DMS 273 treated with DMSO at 0.1 percent for 48 hours (cell line): ENCODE data around the gene KCNC4.

Source experiments
- DNase-seq: peaks from one replicate; lab custom pipeline; 2025; lab: John Stamatoyannopoulos, UW

The KCNC4 gene

DNA sequence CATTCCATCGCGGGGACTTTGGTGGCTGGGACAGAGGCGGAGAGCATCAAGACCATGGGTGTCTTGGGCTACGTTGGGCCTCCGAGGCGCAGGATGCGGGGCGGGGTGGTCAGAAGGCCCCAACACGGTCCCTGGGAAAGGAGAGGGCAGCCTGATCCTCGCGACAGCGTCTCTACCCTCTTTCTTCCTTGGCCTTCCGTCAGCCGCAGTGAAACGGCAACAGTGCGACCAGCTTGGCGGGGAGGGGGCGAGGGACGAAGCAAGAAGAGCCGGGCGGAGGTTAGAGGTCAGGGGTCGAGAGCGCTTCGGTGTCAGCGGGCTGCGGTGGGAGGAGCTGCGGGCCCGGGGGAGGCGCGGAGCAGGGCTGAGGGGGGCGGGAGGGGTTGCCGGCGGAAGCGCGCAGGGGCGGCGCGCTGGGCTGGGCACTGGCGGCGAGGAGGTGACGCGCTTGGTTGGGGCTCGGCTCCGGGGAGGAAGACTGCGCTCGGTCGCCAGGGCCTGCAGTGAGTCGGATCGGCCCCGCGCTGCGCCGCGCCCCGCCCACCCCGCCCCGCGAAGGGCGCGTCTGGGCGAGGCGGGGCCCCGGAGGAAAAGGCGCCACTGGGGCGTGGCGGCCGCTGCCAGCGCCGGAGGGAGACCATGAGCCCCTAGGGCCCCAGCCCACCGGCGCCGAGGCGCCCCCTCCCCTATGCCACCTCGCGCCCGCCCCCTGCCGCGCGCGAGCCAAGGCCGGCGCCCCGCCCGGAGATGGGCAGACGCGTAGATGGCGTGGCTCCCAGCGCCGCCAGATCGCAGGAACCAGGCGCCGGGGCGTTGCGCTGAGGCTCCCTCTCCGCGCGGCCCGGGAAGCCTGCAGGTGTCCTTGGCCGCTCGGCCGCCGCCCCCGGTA lies at the start of gene KCNC4:
KCNC4 (plus strand) TSS at position 600 of the 889 bp plus-strand sequence. CDS start 1,186 bp downstream, outside the sequence.
- DNase-seq, result peak; percentile 61

GRCh38 chr1:110160538-110161100 lies 49.5 kb upstream of the KCNC4 start:
- no peak for DNase-seq

GRCh38 chr1:110161165-110161564 lies 48.9 kb upstream of the KCNC4 start:
- DNase-seq, result no peak

GRCh38 chr1:110161849-110162248 lies 48.3 kb upstream of the KCNC4 start:
- DNase-seq, result no peak

GRCh38 chr1:110163591-110163990 lies 46.5 kb upstream of the KCNC4 start:
- DNase-seq, result no peak

DNA sequence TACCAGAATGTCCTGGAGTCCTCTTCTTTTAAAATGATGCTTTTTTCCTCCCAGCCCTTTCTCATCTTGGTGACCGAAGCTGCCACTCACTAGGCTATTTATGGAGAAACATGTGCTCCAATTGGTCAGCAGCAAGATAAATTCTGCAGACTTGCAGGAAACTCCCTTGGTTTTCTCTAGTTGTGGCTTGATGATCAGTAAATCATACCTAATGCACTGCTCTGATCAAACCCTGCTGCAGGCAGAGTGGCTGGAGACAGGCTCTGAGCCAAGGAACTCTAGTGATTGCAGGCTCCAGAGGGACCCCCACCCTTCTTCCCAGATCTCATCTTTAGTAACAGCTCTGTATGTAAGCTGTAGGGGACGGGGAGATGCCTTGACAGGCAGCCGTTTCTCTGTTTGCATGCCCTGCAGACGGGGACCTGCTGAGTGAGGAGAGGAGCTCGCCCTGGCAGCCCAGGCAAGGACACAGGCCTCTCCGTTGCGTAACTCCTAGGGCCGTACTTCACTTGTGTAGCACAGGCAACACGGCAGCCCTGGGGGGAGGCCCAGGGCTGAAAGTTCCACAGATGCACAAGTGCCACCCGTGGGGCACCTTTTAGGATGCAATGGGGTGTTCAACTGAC lies 45.3 kb upstream of the KCNC4 start:
- DNase-seq, result no peak

DNA sequence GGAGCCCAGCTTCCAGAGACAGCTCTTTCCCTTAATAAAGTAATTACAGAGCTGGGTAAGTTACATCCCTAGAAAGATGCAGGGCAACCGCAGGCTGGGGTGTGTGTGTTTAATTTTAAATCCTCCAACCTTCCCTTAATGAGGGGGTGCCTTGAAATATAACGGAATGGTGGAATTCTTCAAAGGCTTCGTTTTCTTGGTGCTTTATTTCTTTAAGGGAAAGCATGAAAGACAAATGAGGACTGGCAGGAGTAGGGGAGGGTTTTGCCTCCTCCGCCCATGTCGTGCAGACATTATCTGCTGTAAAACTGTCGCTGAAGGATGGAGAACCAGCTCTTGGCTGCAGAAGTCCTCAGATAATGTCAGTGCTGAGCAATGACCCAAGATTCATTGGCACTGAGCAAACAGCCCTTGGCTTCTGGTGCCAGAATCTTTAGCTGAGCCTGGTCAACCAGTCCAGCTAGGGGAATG lies 44.3 kb upstream of the KCNC4 start:
- no peak for DNase-seq

- DNase-seq, result no peak
Measured at GRCh38 chr1:110166861-110167260, 43.3 kb upstream of the KCNC4 start.

- peak; percentile 92 for DNase-seq
Measured at GRCh38 chr1:110170766-110171733, 39.1 kb upstream of the KCNC4 start.

DNA sequence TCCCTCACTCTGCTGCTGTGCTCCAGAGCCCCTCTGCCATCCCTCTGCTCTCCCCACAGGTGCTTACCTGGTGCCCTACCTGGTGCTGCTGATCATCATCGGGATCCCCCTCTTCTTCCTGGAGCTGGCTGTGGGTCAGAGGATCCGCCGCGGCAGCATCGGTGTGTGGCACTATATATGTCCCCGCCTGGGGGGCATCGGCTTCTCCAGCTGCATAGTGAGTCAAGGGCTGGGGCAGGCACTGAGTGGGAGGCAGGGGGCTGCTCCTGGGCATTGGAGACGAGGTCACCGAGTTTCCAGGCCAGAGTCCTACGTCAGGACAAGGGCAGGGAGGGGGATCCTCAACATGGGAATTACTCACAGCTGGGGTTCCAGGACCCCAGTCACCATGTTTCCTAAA lies 38.1 kb upstream of the KCNC4 start:
- no peak for DNase-seq

DNA sequence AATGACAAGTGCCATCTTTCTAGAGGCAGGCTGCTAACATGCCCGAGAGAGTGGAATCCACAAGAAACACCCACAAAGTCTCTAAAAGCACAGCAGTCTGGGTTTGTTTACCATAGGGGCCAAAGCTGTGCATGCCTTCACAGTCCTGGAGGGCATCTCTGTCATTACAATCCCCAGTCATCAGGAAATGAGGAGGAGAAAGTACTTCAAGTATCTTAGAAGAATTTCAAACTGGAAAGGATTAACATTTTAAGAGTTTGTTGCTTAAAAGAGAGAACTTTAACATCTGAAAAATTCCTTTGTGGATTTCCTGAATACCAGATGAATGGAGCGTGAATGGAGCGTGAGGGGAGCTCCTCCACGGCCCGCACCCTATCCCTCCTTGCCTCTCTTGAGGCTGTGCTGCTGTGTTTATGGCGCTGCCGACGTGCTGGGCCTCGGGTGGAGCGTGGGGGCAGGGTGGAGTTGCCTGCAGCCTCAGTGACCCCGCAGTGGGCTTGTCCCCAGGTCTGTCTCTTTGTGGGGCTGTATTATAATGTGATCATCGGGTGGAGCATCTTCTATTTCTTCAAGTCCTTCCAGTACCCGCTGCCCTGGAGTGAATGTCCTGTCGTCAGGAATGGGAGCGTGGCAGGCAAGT lies 36.5 kb upstream of the KCNC4 start:
- DNase-seq, result no peak

- no peak for DNase-seq
Measured at GRCh38 chr1:110174961-110175360, 35.2 kb upstream of the KCNC4 start.

DNA sequence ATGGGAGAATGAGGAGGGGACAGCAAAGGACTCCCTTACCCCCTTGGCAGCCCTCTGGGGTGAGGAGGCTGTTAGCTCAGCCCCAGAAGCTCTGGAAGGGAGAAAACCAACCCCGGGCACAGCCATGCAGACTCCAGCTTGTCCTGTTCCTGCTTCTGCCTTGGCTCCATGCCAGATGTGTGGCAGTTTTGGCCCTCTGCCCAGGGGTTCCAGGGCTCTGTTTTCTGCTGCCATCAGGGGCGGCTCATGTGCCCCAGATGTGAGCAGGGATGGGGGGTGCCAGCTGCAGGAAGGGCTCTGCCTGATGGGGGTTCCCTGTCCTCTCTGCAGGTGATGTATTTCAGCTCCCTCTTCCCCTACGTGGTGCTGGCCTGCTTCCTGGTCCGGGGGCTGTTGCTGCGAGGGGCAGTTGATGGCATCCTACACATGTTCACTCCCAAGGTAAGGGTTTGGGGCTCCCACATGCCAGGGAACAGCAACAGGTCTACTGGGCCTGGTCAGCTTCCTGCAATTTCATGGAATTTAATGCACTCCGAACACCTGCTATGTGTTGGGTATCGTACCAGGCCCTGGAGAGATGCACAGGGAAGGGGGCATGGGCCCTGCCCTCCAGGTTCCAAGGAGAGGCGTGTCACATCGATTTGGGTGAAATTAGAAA lies 33.7 kb upstream of the KCNC4 start:
- DNase-seq, result peak; percentile 38

GRCh38 chr1:110177775-110178174 lies 32.3 kb upstream of the KCNC4 start:
- DNase-seq, result no peak

DNA sequence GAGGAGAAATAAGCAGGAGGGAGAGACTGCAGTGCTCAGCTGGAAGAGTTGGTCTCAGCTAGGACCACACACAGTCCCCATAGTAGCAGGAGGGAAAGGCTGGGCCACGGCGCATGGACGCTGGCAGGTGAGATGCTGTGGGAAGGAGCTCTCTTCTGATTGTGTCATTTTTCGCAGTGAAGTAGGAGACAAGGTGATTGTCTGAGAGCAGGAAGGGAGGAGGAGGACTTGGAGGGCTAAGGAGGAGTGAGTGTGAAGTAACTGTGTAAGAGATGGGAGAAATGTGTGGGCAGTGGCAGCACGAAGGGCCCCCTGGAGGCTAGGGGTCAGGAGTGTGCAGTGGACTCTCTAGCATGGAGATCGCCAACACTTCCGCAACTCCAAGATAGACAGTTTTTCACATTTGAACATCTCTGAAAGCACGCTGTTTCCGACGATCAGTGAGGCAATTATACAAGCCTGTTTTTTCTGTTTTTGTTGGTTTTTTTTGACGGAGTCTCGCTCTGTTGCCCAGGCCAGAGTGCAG lies 26.4 kb upstream of the KCNC4 start:
- no peak for DNase-seq

DNA sequence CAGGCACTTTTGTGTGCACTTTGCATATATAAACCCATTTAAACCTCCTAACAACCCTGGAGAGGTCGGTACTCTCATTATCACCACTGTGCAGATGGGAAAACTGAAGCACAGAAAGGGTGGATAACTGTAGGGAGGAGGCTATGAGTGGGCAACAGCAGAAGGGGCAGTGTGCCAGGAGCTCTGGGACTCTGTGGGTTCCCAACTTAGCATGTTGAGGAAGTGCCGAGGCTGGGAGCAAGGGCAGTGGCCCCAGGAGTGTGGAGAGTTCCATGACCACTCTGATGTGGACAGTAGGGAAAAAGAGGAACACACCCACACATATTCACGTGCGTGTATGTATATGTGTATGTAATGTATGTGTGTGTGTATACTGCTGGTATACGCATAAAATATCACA lies 25.7 kb upstream of the KCNC4 start:
- DNase-seq, result no peak

DNA sequence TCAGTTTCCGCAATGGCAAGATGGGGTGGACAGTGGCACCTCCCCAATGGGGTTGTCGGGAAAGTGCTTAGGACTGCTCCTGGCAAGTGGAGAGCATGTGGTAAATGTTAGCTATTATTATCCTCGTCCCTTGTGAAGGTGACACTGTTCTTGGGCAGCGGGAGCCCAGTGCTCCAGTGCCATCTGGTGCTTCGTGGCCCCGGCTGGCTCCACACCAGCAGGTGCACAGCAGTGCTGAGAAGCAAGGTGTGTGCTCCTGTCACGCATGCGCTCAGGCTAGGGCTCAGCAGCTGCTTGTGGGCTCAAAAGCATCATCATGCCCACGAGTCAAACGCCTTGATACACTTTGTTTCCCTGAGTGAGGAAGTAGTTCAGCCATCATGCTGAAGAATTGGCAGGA lies 24.9 kb upstream of the KCNC4 start:
- DNase-seq, result no peak

GRCh38 chr1:110186558-110186957 lies 23.6 kb upstream of the KCNC4 start:
- DNase-seq, result no peak

- DNase-seq, result peak; percentile 42
Measured at GRCh38 chr1:110187139-110187890, 22.8 kb upstream of the KCNC4 start.
